ENCODE measurements around the gene ADGRG3.
"Not testable (repeated sequence)": the region's sequence is repeated elsewhere in the genome, so short reads cannot be mapped to it uniquely, and the experiment has no call there.

ADGRG3 gene

GRCh38 chr16:57667048-57667525 is 1.0 kb upstream of the ADGRG3 start:
- no peak overlapping the region for H3K4me3 ChIP-seq (ENCODE audit: low read depth, low read length)
- TF ChIP-seq CTCF (IDR thresholded peaks at IDR 0.05; ENCODE audit: low read depth, low read length) = no peak

- no peak for TF ChIP-seq CTCF (IDR thresholded peaks at IDR 0.05; ENCODE audit: low read depth, low read length)
- no peak overlapping the region for H3K4me3 ChIP-seq (ENCODE audit: low read depth, low read length)
Observed at GRCh38 chr16:57667526-57668262, 412 bp upstream of the ADGRG3 start.

- H3K4me3 ChIP-seq (ENCODE audit: low read depth, low read length) = no peak overlapping the region
- TF ChIP-seq CTCF (IDR thresholded peaks at IDR 0.05; ENCODE audit: low read depth, low read length) = no peak
Observed at GRCh38 chr16:57668630-57669475, 747 bp downstream of the ADGRG3 start.

GRCh38 chr16:57669476-57670162 is 1.5 kb downstream of the ADGRG3 start:
- no peak overlapping the region for H3K4me3 ChIP-seq (ENCODE audit: low read depth, low read length)
- no peak for TF ChIP-seq CTCF (IDR thresholded peaks at IDR 0.05; ENCODE audit: low read depth, low read length)

GRCh38 chr16:57670196-57670595 is 2.1 kb downstream of the ADGRG3 start:
- no peak overlapping the region for H3K4me3 ChIP-seq (ENCODE audit: low read depth, low read length)
- no peak for TF ChIP-seq CTCF (IDR thresholded peaks at IDR 0.05; ENCODE audit: low read depth, low read length)

- H3K4me3 ChIP-seq (ENCODE audit: low read depth, low read length) = not testable (repeated sequence)
Observed at GRCh38 chr16:57671451-57671850, 3.3 kb downstream of the ADGRG3 start.

GRCh38 chr16:57672416-57672815 is 4.3 kb downstream of the ADGRG3 start:
- no peak overlapping the region for H3K4me3 ChIP-seq (ENCODE audit: low read depth, low read length)
- TF ChIP-seq CTCF (IDR thresholded peaks at IDR 0.05; ENCODE audit: low read depth, low read length) = no peak
